Measurements from ENCODE around the gene ELMO3. TPM values are rescaled to one million over a fixed set of nuclear protein-coding genes. Genes with fewer than 3 reads are reported as not detected.
A peak's percentile ranks its signal among the peaks of the same experiment; 100 is the strongest.

Gene ELMO3
- total RNA-seq, 1 donor from 2014 or later: 4.5 TPM

DNA sequence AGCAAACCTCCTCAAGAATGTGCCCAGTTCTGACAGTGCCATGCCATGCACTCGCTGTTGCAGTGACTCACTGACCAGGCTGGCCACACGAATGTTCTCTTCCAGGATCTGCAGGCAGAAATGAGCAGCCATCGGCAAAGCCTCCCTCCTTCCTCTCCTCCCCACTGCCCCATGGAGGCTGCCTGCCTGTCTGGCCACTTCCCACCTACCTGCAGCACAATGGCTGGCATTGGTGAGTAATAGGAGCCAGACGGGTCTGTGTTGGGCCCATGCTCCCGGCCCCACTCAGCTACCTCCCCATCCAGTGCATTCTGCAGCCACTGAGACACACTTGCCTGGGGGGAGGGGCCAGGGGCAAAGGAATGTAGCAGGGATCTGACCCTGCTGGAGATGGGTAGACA, 12.4 kb upstream of the ELMO3 start:
- H3K9me3 Mint-ChIP-seq: no peaks in the 10 kb centered on the region
- H3K27me3 Mint-ChIP-seq (ENCODE audit: low read depth): peaks cover 26% of the 10 kb centered on the region
- H3K27ac Mint-ChIP-seq (ENCODE audit: unreplicated experiment): no peak overlapping the region
- no peak for DNase-seq (ENCODE audit: low read depth, low spot score)
- no peaks in the 10 kb centered on the region for H3K36me3 Mint-ChIP-seq (ENCODE audit: low read depth)
- H3K4me1 Mint-ChIP-seq: peaks cover 10% of the 10 kb centered on the region
- H3K4me3 Mint-ChIP-seq: no peak overlapping the region
- TF ChIP-seq, protein P1, sequence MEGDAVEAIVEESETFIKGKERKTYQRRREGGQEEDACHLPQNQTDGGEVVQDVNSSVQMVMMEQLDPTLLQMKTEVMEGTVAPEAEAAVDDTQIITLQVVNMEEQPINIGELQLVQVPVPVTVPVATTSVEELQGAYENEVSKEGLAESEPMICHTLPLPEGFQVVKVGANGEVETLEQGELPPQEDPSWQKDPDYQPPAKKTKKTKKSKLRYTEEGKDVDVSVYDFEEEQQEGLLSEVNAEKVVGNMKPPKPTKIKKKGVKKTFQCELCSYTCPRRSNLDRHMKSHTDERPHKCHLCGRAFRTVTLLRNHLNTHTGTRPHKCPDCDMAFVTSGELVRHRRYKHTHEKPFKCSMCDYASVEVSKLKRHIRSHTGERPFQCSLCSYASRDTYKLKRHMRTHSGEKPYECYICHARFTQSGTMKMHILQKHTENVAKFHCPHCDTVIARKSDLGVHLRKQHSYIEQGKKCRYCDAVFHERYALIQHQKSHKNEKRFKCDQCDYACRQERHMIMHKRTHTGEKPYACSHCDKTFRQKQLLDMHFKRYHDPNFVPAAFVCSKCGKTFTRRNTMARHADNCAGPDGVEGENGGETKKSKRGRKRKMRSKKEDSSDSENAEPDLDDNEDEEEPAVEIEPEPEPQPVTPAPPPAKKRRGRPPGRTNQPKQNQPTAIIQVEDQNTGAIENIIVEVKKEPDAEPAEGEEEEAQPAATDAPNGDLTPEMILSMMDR (conservative IDR thresholded peaks at IDR 0.05): no peak

- Mint-ChIP-seq H3K27ac (ENCODE audit: unreplicated experiment) (no peak overlapping the region), H3K36me3 (ENCODE audit: low read depth) (no peaks in the 10 kb centered on the region), H3K4me3 (peak overlapping the region; percentile 27), H3K27me3 (ENCODE audit: low read depth) (peaks cover 26% of the 10 kb centered on the region), H3K9me3 (no peaks in the 10 kb centered on the region), H3K4me1 (peaks cover 15% of the 10 kb centered on the region)
- DNase-seq (ENCODE audit: low read depth, low spot score): no peak
- TF ChIP-seq, protein P1 (conservative IDR thresholded peaks at IDR 0.05): no peak
These were observed 11.6 kb upstream of the ELMO3 start for GRCh38 chr16:67187175-67187890.

DNA sequence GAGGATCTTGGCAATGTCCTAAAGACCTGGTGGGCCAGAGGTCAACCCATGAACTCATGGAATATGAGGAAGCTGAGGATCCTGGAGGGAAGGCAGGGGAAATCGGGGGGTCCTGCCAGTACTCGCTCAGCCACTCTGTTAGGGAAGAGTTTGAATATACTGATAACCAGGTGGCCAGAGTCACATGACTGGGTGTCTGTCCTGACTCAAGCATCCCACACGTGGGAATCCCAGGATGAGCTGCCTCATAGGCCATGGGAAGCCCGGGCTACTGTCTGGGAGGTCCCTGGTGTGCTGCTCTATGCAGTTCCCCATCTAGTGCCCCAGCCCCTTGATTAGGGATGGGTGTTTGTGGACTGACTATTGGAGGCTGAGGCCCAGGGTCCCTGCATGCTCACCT, 10.6 kb upstream of the ELMO3 start:
- no peak overlapping the region for H3K27ac Mint-ChIP-seq (ENCODE audit: unreplicated experiment)
- H3K4me1 Mint-ChIP-seq: peaks cover 22% of the 10 kb centered on the region
- H3K36me3 Mint-ChIP-seq (ENCODE audit: low read depth): no peaks in the 10 kb centered on the region
- H3K27me3 Mint-ChIP-seq (ENCODE audit: low read depth): peaks cover 26% of the 10 kb centered on the region
- no peak for DNase-seq (ENCODE audit: low read depth, low spot score)
- H3K4me3 Mint-ChIP-seq: peak overlapping the region; percentile 72
- H3K9me3 Mint-ChIP-seq: no peaks in the 10 kb centered on the region
- TF ChIP-seq, protein P1 (conservative IDR thresholded peaks at IDR 0.05): no peak

- Mint-ChIP-seq H3K27me3 (ENCODE audit: low read depth) (peaks cover 26% of the 10 kb centered on the region), H3K4me1 (peaks cover 27% of the 10 kb centered on the region), H3K9me3 (no peaks in the 10 kb centered on the region), H3K27ac (ENCODE audit: unreplicated experiment) (no peak overlapping the region), H3K4me3 (no peak overlapping the region), H3K36me3 (ENCODE audit: low read depth) (no peaks in the 10 kb centered on the region)
- no peak for DNase-seq (ENCODE audit: low read depth, low spot score)
- TF ChIP-seq, protein P1 (conservative IDR thresholded peaks at IDR 0.05): no peak
These were observed 10.1 kb upstream of the ELMO3 start for GRCh38 chr16:67188798-67189197.

DNA sequence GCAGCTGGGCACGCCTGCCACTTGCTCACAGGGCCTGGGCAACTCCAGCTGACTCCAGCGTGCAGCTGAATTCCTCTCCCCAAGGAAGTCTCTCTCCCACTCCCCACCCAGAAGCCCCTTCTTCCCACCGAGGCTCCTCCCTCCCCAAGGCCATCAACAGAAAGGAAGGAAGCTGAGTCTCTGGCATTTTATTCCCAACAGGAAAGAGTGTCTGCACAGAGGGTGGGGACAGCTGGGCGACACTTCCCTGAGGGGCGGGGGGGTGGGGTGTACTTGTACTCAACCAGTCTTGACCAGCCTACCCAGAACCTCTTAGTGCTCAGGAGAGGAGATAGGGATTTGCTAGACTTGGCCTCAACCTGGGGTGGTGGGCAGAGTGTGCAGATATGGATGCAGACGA, 8.9 kb upstream of the ELMO3 start, which contains the start of gene EXOC3L1:
Gene EXOC3L1, minus strand, starts transcription at position 96 of the 400 bp plus-strand sequence. CDS start 460 bp downstream, outside the sequence.
- no peak within 1 kb of the TSS for H3K27ac Mint-ChIP-seq (ENCODE audit: unreplicated experiment)
- TF ChIP-seq, protein P1 (conservative IDR thresholded peaks at IDR 0.05): no peak
- no peak for DNase-seq (ENCODE audit: low read depth, low spot score)
- H3K9me3 Mint-ChIP-seq: no peaks in the 10 kb centered on the region
- H3K4me1 Mint-ChIP-seq: peaks cover 29% of the 10 kb centered on the region
- no peaks in the 10 kb centered on the region for H3K36me3 Mint-ChIP-seq (ENCODE audit: low read depth)
- H3K4me3 Mint-ChIP-seq: peak within 1 kb of the TSS; percentile 93
- peaks cover 18% of the 10 kb centered on the region for H3K27me3 Mint-ChIP-seq (ENCODE audit: low read depth)
